AML-193 (cell line): ENCODE results near the gene GBP3.
"Not testable (repeated sequence)": the region's sequence is repeated elsewhere in the genome, so short reads cannot be mapped to it uniquely, and the experiment has no call there.

ENCODE experiments used
- DNase-seq, 2 experiments: peaks; one replicate each; lab custom pipeline; 2025; lab: John Stamatoyannopoulos, UW

The GBP3 gene

DNA sequence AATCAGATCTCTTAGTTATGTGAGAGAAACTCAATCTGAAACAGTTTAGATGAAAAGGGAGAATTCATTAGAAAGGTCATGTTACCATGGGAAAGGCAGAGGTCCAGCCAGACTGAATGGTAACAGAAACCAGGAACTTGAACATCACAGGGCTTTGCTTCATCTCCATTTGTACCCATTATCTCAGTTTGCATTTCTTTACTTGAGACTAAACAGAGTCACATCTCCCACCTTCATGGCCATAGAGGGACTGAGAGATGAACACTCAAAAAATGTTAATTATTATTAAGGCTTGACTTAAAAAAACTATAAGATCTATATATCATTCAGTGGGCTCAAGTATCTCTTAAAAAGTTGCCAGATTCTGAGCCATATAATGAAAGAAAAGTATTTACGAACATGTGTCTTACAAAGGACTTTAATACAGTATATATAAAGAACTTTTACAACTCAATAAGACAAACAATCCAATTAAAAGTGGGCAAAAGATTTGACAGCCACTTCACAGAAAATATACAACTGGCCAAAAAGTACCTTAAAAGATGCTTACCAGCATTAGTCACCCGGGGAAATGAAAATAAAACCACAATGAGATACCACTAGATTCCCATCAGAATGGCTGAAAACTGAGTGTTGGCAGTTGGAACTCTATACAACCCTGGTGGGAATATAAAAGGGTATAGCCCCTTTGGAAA, 43.5 kb downstream of the GBP3 start:
- DNase-seq, result no peak

GRCh38 chr1:88976235-88976634, 46.4 kb downstream of the GBP3 start:
- no peak for DNase-seq

DNA sequence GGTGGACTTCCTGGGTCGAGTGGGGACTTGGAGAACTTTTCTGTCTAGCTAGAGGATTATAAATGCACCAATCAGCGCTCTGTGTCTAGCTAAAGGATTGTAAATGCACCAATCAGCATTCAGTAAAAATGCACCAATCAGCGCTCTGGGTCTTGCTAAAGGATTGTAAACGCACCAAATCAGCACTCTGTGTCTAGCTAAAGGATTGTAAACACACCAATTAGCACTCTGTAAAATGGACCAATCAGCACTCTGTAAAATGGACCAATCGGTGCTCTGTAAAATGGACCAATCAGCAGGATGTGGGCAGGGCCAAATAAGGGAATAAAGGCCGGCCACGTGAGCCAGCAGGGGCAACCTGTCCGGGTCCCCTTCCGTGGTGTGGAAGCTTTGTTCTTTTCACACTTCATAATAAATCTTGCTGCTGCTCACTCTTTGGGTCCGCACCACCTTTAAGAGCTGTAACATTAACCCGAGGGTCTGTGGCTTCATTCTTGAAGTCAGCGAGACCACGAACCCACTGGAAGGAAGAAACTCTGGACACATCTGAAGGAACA, 48.0 kb downstream of the GBP3 start:
- not testable (repeated sequence) for DNase-seq

DNA sequence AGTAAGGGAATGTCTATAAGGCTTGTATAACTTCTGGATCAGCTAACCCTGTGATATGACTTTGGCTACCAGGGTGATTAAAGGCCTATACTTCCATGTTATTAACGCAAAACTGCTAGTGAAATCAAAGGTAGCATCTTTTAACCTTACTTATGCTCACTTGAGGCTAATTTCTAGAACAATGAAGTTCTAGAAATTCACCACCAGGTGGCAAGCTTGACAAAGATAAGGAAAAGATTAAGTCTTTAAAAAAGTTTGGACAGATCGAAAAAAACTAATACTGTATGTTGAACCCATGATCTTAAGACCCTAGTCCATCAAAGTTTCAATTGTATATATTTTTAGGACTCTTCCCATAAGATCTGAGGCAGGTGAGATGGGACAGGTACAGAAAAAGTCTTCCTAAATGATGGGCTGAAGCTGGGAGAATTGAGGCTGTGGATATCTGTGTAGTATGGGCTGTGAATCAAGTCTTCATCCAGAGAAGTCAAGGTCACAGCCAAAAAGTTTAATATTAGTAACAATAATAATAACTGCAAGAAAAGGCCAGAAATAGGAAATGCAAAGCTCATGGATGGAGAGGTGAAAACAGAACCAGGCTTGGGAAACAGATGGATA, 49.0 kb downstream of the GBP3 start:
- DNase-seq, result peak; percentile 14 to 47

DNA sequence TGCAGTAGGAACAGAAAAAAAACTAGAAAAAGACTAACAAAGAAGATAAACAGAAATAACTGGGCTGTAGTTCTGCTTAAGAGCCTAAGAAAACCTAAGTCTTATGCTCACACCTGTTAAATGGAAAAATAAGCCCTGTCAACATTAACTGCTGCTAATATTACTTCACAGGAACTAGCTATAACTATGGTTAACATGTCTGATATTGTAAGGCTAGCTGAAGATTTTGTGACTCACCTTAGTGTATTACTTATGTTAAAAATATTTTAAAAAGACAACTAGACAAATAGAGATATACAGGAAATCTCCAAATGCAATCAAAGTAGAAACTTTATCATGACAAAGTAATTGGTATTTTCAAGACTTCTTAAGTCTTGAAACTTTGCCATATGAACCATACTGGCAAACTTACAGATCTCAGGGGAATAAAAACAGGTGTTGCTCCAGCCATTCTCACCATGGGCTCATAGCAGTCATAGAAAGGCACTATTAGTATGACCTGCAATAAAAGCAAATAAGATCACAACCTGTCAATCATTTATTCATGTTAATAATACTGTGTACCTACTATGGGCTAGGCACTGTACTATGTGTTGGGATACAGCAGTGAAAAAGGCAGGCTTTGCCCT, 60.9 kb downstream of the GBP3 start:
- no peak for DNase-seq

- no peak for DNase-seq
These were observed 61.6 kb downstream of the GBP3 start for GRCh38 chr1:88961081-88961480.
